Activated naive CD4-positive, alpha-beta T cell treated with anti-CD3 and anti-CD28 coated beads, Interleukin-2, amount 50 U/mL, for 16 hours (primary cell): ENCODE measurements around the gene NUDT13.

Experiments used
- DNase-seq: peaks from one replicate; pipeline ENCODE4 v3.0.0-alpha.2; 2020

Gene NUDT13

GRCh38 chr10:73167458-73167782 is 57.2 kb downstream of the NUDT13 start:
- DNase-seq, result no peak

- DNase-seq, result peak; percentile 93
Measured at GRCh38 chr10:73167783-73168464, 57.7 kb downstream of the NUDT13 start, which contains the start of the genes ECD and FAM149B1. Gene ECD (minus strand): TSS chr10:73168008. CDS start chr10:73163937, 4,071 bp downstream. Gene FAM149B1 (plus strand): TSS chr10:73168119. CDS start chr10:73168340, 221 bp downstream.

GRCh38 chr10:73168465-73168803 is 58.2 kb downstream of the NUDT13 start:
- no peak for DNase-seq

DNA sequence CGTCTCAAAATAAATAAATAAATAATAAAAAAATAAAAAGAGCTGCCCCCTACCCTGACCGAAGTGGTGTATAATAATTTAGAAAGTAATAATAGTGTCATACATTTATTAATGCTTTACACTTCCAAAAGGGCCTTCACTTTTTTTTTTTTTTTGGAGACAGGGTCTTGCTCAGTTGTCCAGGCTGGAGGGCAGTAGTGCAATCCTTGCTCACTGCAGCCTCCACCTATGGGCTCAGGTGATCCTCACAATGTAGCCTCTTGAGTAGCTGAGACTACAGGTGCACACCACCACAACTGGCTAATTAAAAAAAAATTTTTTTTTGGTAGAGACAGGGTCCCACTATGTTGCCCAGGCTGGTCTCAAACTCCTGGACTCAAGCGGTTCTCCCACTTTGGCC is 59.1 kb downstream of the NUDT13 start:
- DNase-seq, result no peak

DNA sequence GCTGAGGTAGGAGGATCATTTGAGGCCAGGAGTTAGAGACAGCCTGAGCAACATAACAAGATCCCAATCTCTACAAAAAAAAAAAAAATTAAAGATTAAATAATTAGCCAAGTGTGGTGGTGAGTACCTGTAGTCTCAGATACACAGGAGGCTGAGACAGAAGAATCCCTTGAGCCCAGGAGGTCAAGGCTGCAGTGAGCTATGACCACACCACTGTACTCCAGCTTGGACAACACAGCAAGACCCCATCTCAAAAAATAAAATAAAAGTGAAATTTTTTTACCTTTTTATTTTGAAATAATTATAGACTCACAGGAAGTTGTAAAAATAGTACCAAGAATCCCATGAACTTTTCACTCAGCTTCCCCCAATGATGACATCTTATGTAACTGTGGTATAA is 62.6 kb downstream of the NUDT13 start:
- no peak for DNase-seq

GRCh38 chr10:73174148-73174925 is 64.1 kb downstream of the NUDT13 start:
- no peak for DNase-seq
